DND-41 (cell line): ENCODE measurements around the gene PLEKHH1.

Experiments
- ATAC-seq: fragments of 200-7000 bp; cut with Tn5 transposase; 3 replicates; pipeline ENCODE4 v1.9.1; 2021; ENCODE audit warnings: low read depth; ENCODE audit not compliant: insufficient read depth
- DNase-seq: peaks from one replicate; pipeline ENCODE4 v3.0.0-alpha.2; 2020
- H2AFZ ChIP-seq: 2 replicates; pipeline ENCODE4 v1.6.0; 2012; ENCODE audit warnings: low read depth, low read length
- H3K27ac ChIP-seq: 2 replicates; pipeline ENCODE4 v1.5.1; 2012; ENCODE audit warnings: low read length, inconsistent platforms
- H3K27me3 ChIP-seq: fragments of 200-600 bp; sonication (generic); 2 replicates; pipeline ENCODE4 v1.6.0; 2012; ENCODE audit warnings: low read length, mild to moderate bottlenecking, inconsistent platforms; ENCODE audit not compliant: insufficient read depth, poor library complexity
- H3K36me3 ChIP-seq: 2 replicates; pipeline ENCODE4 v1.5.1; 2012; ENCODE audit warnings: low read length, inconsistent platforms; ENCODE audit not compliant: insufficient read depth
- H3K4me1 ChIP-seq: 2 replicates; pipeline ENCODE4 v1.5.1; 2012; ENCODE audit warnings: mild to moderate bottlenecking, low read length; ENCODE audit not compliant: insufficient read depth
- H3K4me2 ChIP-seq: 2 replicates; pipeline ENCODE4 v1.6.0; 2012; ENCODE audit warnings: mild to moderate bottlenecking, moderate library complexity, low read length, inconsistent platforms; ENCODE audit not compliant: insufficient read depth
- H3K4me3 ChIP-seq, 2 experiments: fragments of 200-600 bp in 1 of 2; shearing (Covaris generic) in 1 of 2; 2 replicates each; pipeline ENCODE4 v1.5.1; 2012 to 2016; ENCODE audit warnings: inconsistent platforms in 2 of 2, low read length in 2 of 2, mild to moderate bottlenecking in 2 of 2, low read depth in 1 of 2, moderate library complexity in 1 of 2
- H3K79me2 ChIP-seq: 2 replicates; pipeline ENCODE4 v1.6.0; 2012; ENCODE audit warnings: low read length, inconsistent platforms; ENCODE audit not compliant: insufficient read depth
- H3K9ac ChIP-seq: 2 replicates; pipeline ENCODE4 v1.6.0; 2012; ENCODE audit warnings: low read depth, mild to moderate bottlenecking, inconsistent platforms, low read length, moderate library complexity
- H3K9me3 ChIP-seq: 2 replicates; pipeline ENCODE4 v1.5.1; 2012; ENCODE audit warnings: low read length, moderate library complexity, mild to moderate bottlenecking, inconsistent platforms; ENCODE audit not compliant: insufficient read depth, severe bottlenecking
- H4K20me1 ChIP-seq: 2 replicates; pipeline ENCODE4 v1.6.0; 2012; ENCODE audit warnings: low read length; ENCODE audit not compliant: insufficient read depth
- EZH2 ChIP-seq: IDR thresholded peaks from 3 replicates; pipeline ENCODE4 v1.6.1; 2012; ENCODE audit warnings: borderline replicate concordance, low read depth, mild to moderate bottlenecking, moderate library complexity, low read length, inconsistent platforms; ENCODE audit not compliant: severe bottlenecking
- TF ChIP-seq, protein P1 (sequence below): IDR thresholded peaks from 2 replicates; pipeline ENCODE4 v1.5.1; 2012; ENCODE audit warnings: borderline replicate concordance, low read length, moderate library complexity, mild to moderate bottlenecking; ENCODE audit not compliant: poor library complexity, severe bottlenecking; ENCODE audit errors: extremely low read depth

Gene PLEKHH1

DNA sequence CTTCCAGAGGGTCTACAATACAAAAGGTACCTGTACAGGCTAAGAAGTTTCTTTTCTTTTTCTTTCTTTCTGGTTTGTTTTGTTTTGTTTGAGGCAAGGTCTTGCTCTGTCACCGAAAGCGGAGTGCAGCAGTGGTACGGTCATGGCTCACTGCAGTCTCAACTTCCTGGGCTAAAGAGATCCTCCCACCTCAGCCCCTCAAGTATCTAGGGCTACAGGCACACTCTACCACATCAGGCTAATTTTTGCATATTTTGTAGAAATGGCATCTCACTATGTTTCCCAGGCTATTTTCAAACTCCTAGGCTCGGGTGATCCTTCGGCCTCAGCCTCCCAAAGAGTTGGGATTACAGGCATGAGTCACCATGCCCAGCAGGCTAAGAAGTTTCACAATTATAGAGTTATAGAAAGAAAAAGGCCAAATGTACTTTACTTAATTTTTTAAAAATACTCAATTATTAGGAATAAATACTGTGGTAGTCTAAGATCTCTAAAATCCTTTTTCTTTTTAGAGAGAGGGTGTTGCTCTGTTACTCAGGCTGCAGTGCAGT lies 70.0 kb downstream of the PLEKHH1 start:
- H3K9ac ChIP-seq = no peak overlapping the region
- DNase-seq = no peak
- H2AFZ ChIP-seq = no peak overlapping the region
- H3K4me1 ChIP-seq = peaks cover 25% of the 10 kb centered on the region
- H3K9me3 ChIP-seq = no peaks in the 10 kb centered on the region
- no peaks in the 10 kb centered on the region for H3K27me3 ChIP-seq
- peaks cover 18% of the 10 kb centered on the region for H3K79me2 ChIP-seq
- H4K20me1 ChIP-seq = no peaks in the 10 kb centered on the region
- no peak for ATAC-seq
- no peak overlapping the region for H3K4me3 ChIP-seq
- H3K36me3 ChIP-seq = no peaks in the 10 kb centered on the region; the same call in 1 of the 2 replicates
- TF ChIP-seq, protein P1, sequence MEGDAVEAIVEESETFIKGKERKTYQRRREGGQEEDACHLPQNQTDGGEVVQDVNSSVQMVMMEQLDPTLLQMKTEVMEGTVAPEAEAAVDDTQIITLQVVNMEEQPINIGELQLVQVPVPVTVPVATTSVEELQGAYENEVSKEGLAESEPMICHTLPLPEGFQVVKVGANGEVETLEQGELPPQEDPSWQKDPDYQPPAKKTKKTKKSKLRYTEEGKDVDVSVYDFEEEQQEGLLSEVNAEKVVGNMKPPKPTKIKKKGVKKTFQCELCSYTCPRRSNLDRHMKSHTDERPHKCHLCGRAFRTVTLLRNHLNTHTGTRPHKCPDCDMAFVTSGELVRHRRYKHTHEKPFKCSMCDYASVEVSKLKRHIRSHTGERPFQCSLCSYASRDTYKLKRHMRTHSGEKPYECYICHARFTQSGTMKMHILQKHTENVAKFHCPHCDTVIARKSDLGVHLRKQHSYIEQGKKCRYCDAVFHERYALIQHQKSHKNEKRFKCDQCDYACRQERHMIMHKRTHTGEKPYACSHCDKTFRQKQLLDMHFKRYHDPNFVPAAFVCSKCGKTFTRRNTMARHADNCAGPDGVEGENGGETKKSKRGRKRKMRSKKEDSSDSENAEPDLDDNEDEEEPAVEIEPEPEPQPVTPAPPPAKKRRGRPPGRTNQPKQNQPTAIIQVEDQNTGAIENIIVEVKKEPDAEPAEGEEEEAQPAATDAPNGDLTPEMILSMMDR = no peak
- TF ChIP-seq EZH2 = no peak
- no peak overlapping the region for H3K4me2 ChIP-seq
- no peak overlapping the region for H3K27ac ChIP-seq

GRCh38 chr14:67607646-67608045 lies 74.6 kb downstream of the PLEKHH1 start:
- no peaks in the 10 kb centered on the region for H3K79me2 ChIP-seq
- H3K4me3 ChIP-seq = no peak overlapping the region
- H3K27me3 ChIP-seq = no peaks in the 10 kb centered on the region
- no peak for ATAC-seq
- H3K9me3 ChIP-seq = no peaks in the 10 kb centered on the region
- H2AFZ ChIP-seq = no peak overlapping the region
- no peaks in the 10 kb centered on the region for H3K4me1 ChIP-seq
- no peak overlapping the region for H3K9ac ChIP-seq
- H3K27ac ChIP-seq = no peak overlapping the region
- DNase-seq = no peak
- no peaks in the 10 kb centered on the region for H3K36me3 ChIP-seq
- TF ChIP-seq, protein P1 = no peak
- no peak for TF ChIP-seq EZH2
- no peaks in the 10 kb centered on the region for H4K20me1 ChIP-seq
- no peak overlapping the region for H3K4me2 ChIP-seq

DNA sequence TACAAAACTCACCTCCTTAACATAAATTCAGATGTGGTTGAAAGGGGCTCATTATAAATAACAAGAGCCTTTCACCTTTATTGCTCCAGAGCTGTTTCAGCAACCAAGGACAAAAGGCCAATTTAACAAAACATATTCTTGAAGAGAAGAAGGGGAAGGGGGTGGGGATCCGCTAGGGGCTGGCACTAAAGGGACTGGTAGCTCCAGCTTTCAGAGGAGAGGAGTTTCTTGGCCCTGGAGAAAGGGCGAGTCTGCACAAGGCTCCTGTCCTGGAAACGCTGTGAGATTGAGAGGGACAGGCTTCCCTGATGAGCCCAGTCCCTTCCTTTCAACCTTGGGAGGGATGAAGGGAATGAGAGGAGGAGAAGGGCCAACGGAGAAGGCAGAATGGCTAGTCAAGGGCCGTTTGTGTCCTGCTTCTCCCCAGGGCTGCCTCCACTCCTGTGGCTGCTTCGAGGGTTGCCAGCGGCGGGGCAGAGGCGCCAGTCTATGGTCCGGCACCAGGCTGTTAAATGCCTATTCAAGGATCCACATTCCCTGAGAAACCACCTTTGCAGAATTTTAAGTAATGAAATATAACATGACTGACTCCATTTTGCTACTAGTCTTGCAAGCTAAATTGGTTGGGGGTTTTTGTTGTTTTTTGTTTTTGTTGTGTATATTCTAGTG lies 76.7 kb downstream of the PLEKHH1 start:
- DNase-seq (no peak), ATAC-seq (no peak)
- H3K9ac ChIP-seq = no peak overlapping the region
- no peak overlapping the region for H3K4me2 ChIP-seq
- H3K79me2 ChIP-seq = no peaks in the 10 kb centered on the region
- no peaks in the 10 kb centered on the region for H4K20me1 ChIP-seq
- no peaks in the 10 kb centered on the region for H3K27me3 ChIP-seq
- TF ChIP-seq, protein P1 = no peak
- TF ChIP-seq EZH2 = no peak
- no peak overlapping the region for H3K4me3 ChIP-seq
- no peak overlapping the region for H2AFZ ChIP-seq
- no peaks in the 10 kb centered on the region for H3K9me3 ChIP-seq
- H3K27ac ChIP-seq = no peak overlapping the region
- H3K36me3 ChIP-seq = no peaks in the 10 kb centered on the region
- no peaks in the 10 kb centered on the region for H3K4me1 ChIP-seq

DNA sequence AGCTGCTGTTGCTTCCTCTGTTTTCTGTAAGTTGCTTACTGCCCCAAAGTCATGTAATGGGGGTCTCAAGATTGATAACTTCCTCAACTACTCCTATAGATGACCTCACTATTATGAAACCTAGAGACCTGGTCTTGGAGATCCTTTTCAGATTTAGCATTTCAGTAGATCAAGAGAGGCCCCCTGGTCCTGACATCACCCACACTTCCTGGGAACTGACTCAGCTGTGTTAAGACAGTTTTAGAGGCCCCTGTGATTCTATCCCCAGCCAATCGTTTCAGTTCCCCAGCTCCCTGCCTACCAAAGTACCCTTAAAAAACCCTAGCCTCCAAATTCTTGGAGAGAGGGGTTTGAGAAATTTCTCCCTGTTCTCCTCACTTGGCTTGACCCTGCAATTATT lies 77.4 kb downstream of the PLEKHH1 start:
- ATAC-seq = no peak
- Histone ChIP-seq H4K20me1 (no peaks in the 10 kb centered on the region), H3K27me3 (no peaks in the 10 kb centered on the region), H2AFZ (no peak overlapping the region), H3K4me2 (no peak overlapping the region), H3K4me1 (no peaks in the 10 kb centered on the region), H3K4me3 (no peak overlapping the region), H3K9me3 (no peaks in the 10 kb centered on the region), H3K9ac (no peak overlapping the region), H3K36me3 (no peaks in the 10 kb centered on the region), H3K79me2 (no peaks in the 10 kb centered on the region), H3K27ac (no peak overlapping the region)
- TF ChIP-seq, protein P1 = no peak
- TF ChIP-seq EZH2 = no peak
- no peak for DNase-seq
